ENCODE data around the gene SVOPL.

GRCh38 chr7:138669364-138669763 is 31.8 kb downstream of the SVOPL start:
- TF ChIP-seq GATA2 (IDR thresholded peaks at IDR 0.05; ENCODE audit: low read depth, low read length): no peak
- no peak for TF ChIP-seq GATA3 (IDR thresholded peaks at IDR 0.05; ENCODE audit: low read depth, low read length)
